HG03064 (cell line): Measurements from ENCODE around the gene CYTH3.

Source experiments
- ATAC-seq: cut with Tn5 transposase; IDR thresholded peaks from one replicate; pipeline ENCODE4 v1.9.1; 2021; ENCODE audit warnings: low read depth; ENCODE audit not compliant: unreplicated experiment

Gene CYTH3

GRCh38 chr7:6258440-6259182 is 13.8 kb downstream of the CYTH3 start:
- ATAC-seq, result no peak

GRCh38 chr7:6257675-6258074 is 14.7 kb downstream of the CYTH3 start:
- ATAC-seq, result no peak

GRCh38 chr7:6256677-6257535 is 15.5 kb downstream of the CYTH3 start:
- ATAC-seq, result peak; percentile 68

- ATAC-seq, result no peak
These were observed 16.3 kb downstream of the CYTH3 start for GRCh38 chr7:6256109-6256483.

- no peak for ATAC-seq
These were observed 17.6 kb downstream of the CYTH3 start for GRCh38 chr7:6254866-6255265.

GRCh38 chr7:6252748-6253147 is 19.7 kb downstream of the CYTH3 start:
- ATAC-seq, result no peak

GRCh38 chr7:6252341-6252746 is 20.1 kb downstream of the CYTH3 start:
- no peak for ATAC-seq

GRCh38 chr7:6251653-6252052 is 20.8 kb downstream of the CYTH3 start:
- no peak for ATAC-seq

GRCh38 chr7:6250364-6250833 is 22.0 kb downstream of the CYTH3 start:
- peak; percentile 66 for ATAC-seq

GRCh38 chr7:6249043-6249442 is 23.4 kb downstream of the CYTH3 start:
- ATAC-seq, result no peak

GRCh38 chr7:6248581-6248980 is 23.8 kb downstream of the CYTH3 start:
- no peak for ATAC-seq

- ATAC-seq, result no peak
These were observed 26.0 kb downstream of the CYTH3 start for GRCh38 chr7:6246251-6246917.

GRCh38 chr7:6244021-6244420 is 28.4 kb downstream of the CYTH3 start:
- no peak for ATAC-seq

GRCh38 chr7:6243168-6243567 is 29.3 kb downstream of the CYTH3 start:
- no peak for ATAC-seq

GRCh38 chr7:6242561-6242960 is 29.9 kb downstream of the CYTH3 start:
- no peak for ATAC-seq

GRCh38 chr7:6241607-6241973 is 30.8 kb downstream of the CYTH3 start:
- ATAC-seq, result no peak

GRCh38 chr7:6238309-6238925 is 34.0 kb downstream of the CYTH3 start:
- ATAC-seq, result no peak

GRCh38 chr7:6237730-6238129 is 34.7 kb downstream of the CYTH3 start:
- ATAC-seq, result no peak

GRCh38 chr7:6237011-6237410 is 35.4 kb downstream of the CYTH3 start:
- ATAC-seq, result no peak

- no peak for ATAC-seq
These were observed 37.2 kb downstream of the CYTH3 start for GRCh38 chr7:6235029-6235871.
